HG02938 (cell line): ENCODE results near the gene TMUB2.
A peak's percentile ranks its signal among the peaks of the same experiment; 100 is the strongest.

ENCODE experiments used
- ATAC-seq: cut with Tn5 transposase; IDR thresholded peaks from one replicate; pipeline ENCODE4 v1.9.1; 2021; ENCODE audit warnings: mild to moderate bottlenecking, moderate library complexity; ENCODE audit not compliant: unreplicated experiment

TMUB2 gene

DNA sequence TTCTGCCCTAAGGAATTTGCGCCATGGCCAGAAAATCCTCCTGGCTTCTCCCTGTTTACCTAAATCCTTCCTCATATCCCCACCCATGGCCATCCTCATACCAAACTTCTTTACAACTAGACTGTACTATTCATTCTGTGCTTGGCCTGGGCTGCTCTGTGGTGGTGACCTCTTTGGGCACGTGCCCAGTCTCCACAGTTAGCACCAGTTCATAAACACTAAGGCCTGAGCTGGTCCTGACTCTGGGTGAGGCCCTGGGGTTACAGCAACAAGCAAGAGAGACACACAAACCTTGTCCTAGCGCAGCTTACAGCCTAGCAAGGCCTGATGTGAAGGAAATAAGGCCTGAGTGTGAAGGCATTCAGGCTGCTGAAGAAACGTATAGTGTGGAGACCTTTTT is 16.0 kb downstream of the TMUB2 start:
- no peak for ATAC-seq

- ATAC-seq = no peak
These were observed 17.1 kb downstream of the TMUB2 start for GRCh38 chr17:44203731-44204440.

GRCh38 chr17:44204441-44204882 is 17.7 kb downstream of the TMUB2 start:
- no peak for ATAC-seq

DNA sequence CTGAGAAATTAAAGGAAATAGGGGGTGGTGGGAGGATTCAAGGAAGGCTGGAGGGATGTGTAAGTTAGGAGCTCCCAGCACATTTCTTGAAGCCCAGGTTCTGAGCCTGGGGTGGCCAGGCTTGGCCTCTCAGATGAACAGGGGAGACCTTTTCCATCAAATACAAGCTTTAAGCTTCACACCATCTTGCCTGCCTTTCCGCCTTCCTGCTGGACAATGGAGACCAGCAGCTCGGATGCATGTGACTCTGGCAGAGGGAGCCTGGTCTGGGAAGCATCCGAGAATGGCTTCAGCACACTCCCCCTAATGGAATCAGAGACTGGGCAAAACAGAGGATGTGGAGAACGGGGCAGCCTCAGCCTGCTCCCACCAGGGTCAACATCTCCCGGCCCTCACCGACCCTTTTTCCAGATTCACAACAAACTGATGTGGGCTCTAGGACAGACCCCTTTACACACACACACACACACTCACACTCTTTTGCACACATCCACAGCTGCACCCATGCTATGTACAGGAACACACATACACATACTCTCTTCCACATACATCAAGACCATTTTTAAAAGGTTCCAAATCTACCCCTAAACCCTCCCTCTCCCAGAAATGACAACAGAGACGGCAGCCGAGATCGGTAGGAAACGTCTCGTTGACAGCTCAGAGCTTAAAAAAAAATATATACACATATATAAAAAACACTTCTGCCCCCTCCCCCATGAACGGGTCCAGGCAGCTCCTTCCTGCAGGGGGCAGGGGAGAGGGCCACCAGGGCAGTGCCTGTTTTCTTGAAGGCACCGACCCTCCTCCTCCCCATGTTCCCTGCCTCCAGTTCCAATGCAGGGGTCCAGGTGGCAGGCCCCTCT is 19.4 kb downstream of the TMUB2 start:
- no peak for ATAC-seq

GRCh38 chr17:44206825-44207155 is 20.0 kb downstream of the TMUB2 start:
- ATAC-seq = no peak

GRCh38 chr17:44207319-44207718 is 20.5 kb downstream of the TMUB2 start:
- no peak for ATAC-seq

GRCh38 chr17:44207743-44208142 is 21.0 kb downstream of the TMUB2 start:
- no peak for ATAC-seq

- ATAC-seq = no peak
These were observed 23.1 kb downstream of the TMUB2 start for GRCh38 chr17:44209786-44210341.

- ATAC-seq = peak; percentile 56
These were observed 23.8 kb downstream of the TMUB2 start for GRCh38 chr17:44210342-44211192.

DNA sequence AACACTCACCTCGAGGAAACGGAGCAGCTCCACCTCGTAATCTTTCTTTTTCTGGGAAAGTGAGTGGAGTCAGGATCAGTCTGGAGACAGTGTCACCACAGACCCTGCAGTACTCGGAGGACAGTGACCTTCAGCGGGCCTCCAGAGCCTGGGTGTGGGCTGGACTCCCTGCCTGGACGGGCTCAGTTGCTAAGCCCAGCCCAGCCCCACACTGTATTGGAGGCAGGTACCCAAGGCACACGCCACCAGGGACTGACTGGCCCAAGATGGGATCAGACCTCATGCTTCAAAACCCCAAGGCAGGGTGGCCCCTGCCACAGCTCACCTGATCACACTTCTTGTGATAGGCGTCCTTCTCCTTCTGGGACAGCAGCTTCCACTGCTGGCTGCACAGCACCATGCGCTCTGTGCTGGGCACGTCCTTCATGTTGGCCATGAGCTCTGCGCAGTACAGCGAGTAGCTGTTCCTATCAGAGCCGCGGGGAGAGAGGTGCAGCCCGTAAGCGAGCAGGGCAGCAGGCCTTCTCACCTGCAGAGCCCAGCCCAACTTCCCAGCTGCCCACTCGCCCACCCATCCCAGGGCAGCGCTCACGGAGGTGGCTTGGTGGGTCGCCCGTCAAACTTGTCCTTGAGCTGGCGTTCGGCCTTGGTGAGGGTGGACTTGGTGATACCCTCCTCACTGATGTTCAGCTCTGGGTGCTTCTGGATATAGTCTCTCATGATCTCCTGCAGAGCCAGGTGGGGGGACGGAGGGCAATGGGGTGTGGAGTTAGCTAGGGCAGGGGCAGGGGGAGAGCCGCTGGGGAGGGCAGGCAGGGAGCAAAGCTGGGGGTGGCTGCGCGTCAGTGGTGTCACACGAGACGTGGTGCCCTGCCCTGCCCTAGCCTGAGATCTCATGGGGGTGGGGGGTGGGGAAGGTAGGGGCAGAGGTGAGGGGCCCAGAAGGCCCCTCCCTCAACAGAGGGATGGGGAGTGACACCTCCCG is 24.8 kb downstream of the TMUB2 start:
- no peak for ATAC-seq

- no peak for ATAC-seq
These were observed 26.0 kb downstream of the TMUB2 start for GRCh38 chr17:44212507-44213402.

DNA sequence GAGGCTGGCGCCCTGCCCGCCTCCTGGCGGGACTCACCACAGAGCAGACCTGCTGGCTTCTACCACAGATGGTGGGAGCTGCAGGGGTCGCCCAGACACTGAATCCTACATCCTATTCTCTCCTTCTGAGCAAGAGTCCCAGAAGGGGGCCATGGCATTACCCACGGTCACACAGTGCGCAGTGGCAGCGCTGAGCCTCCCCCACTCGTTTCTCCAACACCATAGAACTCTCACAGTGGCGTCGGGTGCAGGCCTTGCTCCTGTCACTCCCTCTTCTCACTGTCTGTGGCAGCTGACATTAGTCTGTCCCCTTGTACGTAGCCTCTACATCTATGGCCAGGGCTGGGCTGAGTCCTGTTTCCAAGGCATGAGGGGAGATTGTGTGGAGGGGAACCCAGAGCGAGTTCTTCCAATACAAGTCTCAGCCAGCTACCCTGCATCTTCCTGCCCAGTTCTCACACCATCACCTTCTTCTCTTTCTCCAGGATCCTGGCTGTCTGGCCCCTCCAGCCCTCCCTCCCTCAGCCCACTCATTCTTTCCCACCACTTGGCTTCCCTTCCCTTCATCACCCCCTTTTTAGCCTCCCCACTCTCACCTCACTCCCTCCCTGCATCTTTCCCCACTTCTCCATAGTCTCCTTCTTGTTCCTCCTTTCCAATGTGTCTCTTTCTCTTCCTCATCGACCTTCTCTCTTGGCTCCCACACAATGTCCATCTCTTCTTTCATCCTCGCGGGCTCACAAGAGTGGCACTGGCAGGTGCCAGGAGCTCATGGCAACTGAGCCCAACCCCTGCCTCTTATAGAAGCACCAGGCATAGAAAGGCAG is 26.8 kb downstream of the TMUB2 start:
- no peak for ATAC-seq

DNA sequence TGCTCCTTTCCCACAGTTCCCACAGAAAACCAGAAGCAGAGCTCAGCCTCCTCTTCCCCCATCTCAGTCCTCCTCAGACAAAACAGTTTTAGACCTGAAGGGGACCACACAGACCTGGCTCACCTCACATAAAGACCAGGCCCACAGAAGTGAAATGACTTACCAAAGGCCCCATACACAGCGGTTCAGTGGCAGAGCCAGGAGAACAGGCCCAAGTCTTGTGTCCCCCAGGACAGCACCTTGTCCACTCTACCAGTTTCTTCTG is 27.4 kb downstream of the TMUB2 start:
- no peak for ATAC-seq

GRCh38 chr17:44214896-44215295 is 28.1 kb downstream of the TMUB2 start:
- no peak for ATAC-seq

DNA sequence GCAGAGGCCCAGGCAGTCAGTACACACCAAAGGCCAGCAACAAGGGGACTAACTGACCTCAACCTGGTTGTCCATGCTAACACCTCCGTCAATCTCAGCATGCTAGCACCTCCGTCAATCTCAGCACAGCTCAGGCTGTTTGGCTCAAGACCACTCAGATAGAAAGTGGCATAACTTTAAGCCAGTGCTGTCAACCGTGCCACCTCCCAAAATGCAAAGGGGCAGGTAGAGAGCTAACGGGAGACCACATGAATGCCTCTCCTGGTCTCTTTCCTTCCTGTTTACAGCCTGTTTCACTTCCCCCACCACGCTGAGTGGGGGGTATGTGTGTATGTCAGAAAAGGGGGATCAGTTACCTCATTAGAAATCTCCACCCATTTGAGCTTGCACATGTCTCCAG is 29.4 kb downstream of the TMUB2 start:
- ATAC-seq = no peak

GRCh38 chr17:44216694-44217093 is 29.9 kb downstream of the TMUB2 start:
- ATAC-seq = no peak

- ATAC-seq = no peak
These were observed 31.1 kb downstream of the TMUB2 start for GRCh38 chr17:44217738-44218343.
